ENCODE results near the gene ARHGEF38. TPM values are rescaled to one million over a fixed set of nuclear protein-coding genes. Genes with fewer than 3 reads are reported as not detected.

ARHGEF38 gene
- total RNA-seq, 1 donor from 2014 or later: not detected

DNA sequence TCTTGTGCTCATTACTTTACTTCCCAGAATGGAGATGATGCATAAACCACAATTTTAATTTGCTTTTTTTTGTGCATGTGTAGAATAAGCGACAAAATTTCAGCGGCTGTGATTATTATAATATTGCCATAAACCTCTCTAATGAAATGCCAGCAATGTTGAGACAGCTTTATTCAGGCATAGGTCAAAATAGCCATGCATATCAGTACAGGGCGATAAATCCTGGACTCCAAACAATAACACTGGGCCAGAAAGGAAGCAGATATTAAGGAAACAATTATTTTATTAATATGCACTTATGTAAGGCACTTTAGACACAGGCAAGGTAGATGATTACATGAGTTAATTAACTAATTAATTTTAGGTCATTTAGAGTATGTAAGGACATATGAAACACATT, 47.1 kb downstream of the ARHGEF38 start:
- TF ChIP-seq CTCF (conservative IDR thresholded peaks at IDR 0.05): no peak
- Mint-ChIP-seq H3K36me3 (ENCODE audit: low read depth) (no peaks in the 10 kb centered on the region), H3K9me3 (no peaks in the 10 kb centered on the region), H3K27me3 (ENCODE audit: low read depth) (peaks cover 11% of the 10 kb centered on the region), H3K4me3 (no peak overlapping the region), H3K4me1 (no peaks in the 10 kb centered on the region), H3K27ac (ENCODE audit: unreplicated experiment) (no peak overlapping the region)
- no peak for DNase-seq (ENCODE audit: low read depth, low spot score)

DNA sequence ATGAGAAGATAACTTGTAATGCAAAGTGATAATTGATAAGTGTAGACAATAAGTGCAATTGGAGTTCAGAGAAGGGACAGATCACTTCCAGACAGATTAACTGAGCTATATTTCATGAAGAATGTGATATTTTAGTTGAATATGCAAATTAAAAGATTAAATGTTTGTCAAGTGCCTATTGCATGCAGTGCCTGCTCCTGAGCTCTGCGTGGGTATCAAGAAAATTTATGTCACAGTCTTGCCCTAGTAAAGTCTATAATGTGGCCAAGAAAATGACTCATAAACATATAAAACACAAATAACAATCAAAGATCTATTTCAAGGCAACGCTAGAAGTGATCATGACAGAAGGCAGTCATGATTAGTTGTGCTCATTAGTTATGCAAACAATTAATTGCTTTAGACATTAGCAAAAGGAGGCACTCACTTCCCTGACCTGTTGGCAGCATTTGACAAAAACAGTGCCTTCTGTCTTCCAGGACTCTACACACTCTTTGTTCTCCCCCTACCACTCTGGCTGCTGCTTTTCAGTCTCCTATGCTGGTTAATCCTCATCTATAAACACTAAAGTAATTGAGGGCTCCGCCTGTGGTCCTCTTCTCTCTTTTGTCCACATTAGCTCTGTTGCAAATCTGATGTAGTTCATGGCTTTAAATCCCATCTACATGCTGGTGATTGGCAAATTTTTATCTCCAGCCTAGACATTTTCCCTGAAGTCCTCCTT, 47.7 kb downstream of the ARHGEF38 start:
- Mint-ChIP-seq H3K4me1 (no peaks in the 10 kb centered on the region), H3K4me3 (no peak overlapping the region), H3K36me3 (ENCODE audit: low read depth) (no peaks in the 10 kb centered on the region), H3K27me3 (ENCODE audit: low read depth) (peaks cover 8% of the 10 kb centered on the region), H3K9me3 (no peaks in the 10 kb centered on the region), H3K27ac (ENCODE audit: unreplicated experiment) (no peak overlapping the region)
- TF ChIP-seq CTCF (conservative IDR thresholded peaks at IDR 0.05): no peak
- DNase-seq (ENCODE audit: low read depth, low spot score): no peak

DNA sequence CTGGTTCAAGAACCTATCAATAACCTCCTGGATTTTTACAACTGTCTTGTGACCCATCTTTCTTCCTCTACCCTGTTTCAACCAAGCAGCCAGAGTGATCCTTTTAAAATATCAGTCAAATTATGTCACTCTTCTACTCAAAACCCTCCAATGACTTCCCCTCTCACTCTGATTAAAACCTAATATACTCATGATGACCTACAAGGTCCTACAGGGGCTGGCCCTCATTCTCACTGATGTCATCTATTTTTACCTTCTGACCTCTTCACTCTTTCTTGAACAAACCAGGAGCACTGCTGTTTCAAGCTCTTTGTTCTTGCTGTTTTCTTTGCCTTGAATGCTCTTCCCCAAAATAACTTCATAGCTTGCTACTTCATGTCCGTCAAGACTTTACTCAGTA, 48.5 kb downstream of the ARHGEF38 start:
- H3K4me1 Mint-ChIP-seq: no peaks in the 10 kb centered on the region
- no peak for DNase-seq (ENCODE audit: low read depth, low spot score)
- H3K4me3 Mint-ChIP-seq: no peak overlapping the region
- H3K27ac Mint-ChIP-seq (ENCODE audit: unreplicated experiment): no peak overlapping the region
- no peaks in the 10 kb centered on the region for H3K36me3 Mint-ChIP-seq (ENCODE audit: low read depth)
- no peak for TF ChIP-seq CTCF (conservative IDR thresholded peaks at IDR 0.05)
- no peaks in the 10 kb centered on the region for H3K9me3 Mint-ChIP-seq
- H3K27me3 Mint-ChIP-seq (ENCODE audit: low read depth): peaks cover 7% of the 10 kb centered on the region

DNA sequence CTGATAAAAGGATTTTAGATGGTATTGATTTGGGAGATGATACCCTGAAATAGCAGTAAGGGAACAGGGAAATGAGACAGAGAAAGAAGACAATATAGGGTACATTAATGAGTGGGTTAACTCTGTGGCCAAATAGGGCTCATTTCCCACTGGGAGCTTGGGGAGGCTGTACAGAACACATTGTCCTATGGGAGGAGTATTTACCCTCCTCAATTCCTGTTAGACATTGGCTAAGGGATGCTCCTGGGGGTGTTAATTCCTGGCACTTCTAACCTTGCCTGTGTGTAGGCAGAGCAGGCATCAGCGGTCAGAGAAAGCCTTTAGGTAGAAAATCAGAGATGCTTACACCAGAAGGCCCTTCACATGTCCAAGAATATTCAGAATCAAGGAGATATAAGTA, 49.0 kb downstream of the ARHGEF38 start:
- DNase-seq (ENCODE audit: low read depth, low spot score): no peak
- H3K4me3 Mint-ChIP-seq: no peak overlapping the region
- no peak overlapping the region for H3K27ac Mint-ChIP-seq (ENCODE audit: unreplicated experiment)
- H3K4me1 Mint-ChIP-seq: no peaks in the 10 kb centered on the region
- H3K27me3 Mint-ChIP-seq (ENCODE audit: low read depth): peaks cover 5% of the 10 kb centered on the region
- no peaks in the 10 kb centered on the region for H3K9me3 Mint-ChIP-seq
- no peaks in the 10 kb centered on the region for H3K36me3 Mint-ChIP-seq (ENCODE audit: low read depth)
- TF ChIP-seq CTCF (conservative IDR thresholded peaks at IDR 0.05): no peak

- Mint-ChIP-seq H3K27me3 (ENCODE audit: low read depth) (no peaks in the 10 kb centered on the region), H3K9me3 (no peaks in the 10 kb centered on the region), H3K27ac (ENCODE audit: unreplicated experiment) (no peak overlapping the region), H3K4me3 (no peak overlapping the region), H3K4me1 (no peaks in the 10 kb centered on the region), H3K36me3 (ENCODE audit: low read depth) (no peaks in the 10 kb centered on the region)
- DNase-seq (ENCODE audit: low read depth, low spot score): no peak
- TF ChIP-seq CTCF (conservative IDR thresholded peaks at IDR 0.05): no peak
Observed at GRCh38 chr4:105603158-105603557, 50.7 kb downstream of the ARHGEF38 start.

Data from neural crest cell (in vitro differentiated cells).